H9 (cell line): ENCODE data around the gene SFXN5. TPM values are rescaled to one million over a fixed set of nuclear protein-coding genes. Genes with fewer than 3 reads are reported as not detected.

ENCODE experiments used
- DNase-seq: peaks from one replicate; pipeline ENCODE4 v3.0.0-alpha.2; 2017
- H2AFZ ChIP-seq: one replicate; pipeline ENCODE4 v1.6.1; 2013; ENCODE audit warnings: mild to moderate bottlenecking, low read length, control low read depth, moderate library complexity
- H2AK5ac ChIP-seq: 2 replicates; pipeline ENCODE4 v1.6.1; 2013; ENCODE audit warnings: low read length, control low read depth, mixed read lengths; ENCODE audit not compliant: insufficient read length
- H2BK120ac ChIP-seq: one replicate; pipeline ENCODE4 v1.6.1; 2013; ENCODE audit warnings: low read depth, mild to moderate bottlenecking, low read length, control low read depth, inconsistent platforms; ENCODE audit not compliant: poor library complexity, severe bottlenecking
- H2BK12ac ChIP-seq: 2 replicates; pipeline ENCODE4 v1.6.1; 2013; ENCODE audit warnings: low read length, control low read depth, mixed read lengths, low read depth; ENCODE audit not compliant: insufficient read length
- H2BK15ac ChIP-seq: 2 replicates; pipeline ENCODE4 v1.6.1; 2013; ENCODE audit warnings: low read depth, low read length, control low read depth
- H2BK20ac ChIP-seq: one replicate; pipeline ENCODE4 v1.6.1; 2013; ENCODE audit warnings: low read depth, mild to moderate bottlenecking, low read length, control low read depth, inconsistent platforms; ENCODE audit not compliant: poor library complexity, severe bottlenecking
- H2BK5ac ChIP-seq: 2 replicates; pipeline ENCODE4 v1.6.1; 2013; ENCODE audit warnings: low read length, control low read depth, mixed read lengths; ENCODE audit not compliant: insufficient read length
- H3K14ac ChIP-seq: 2 replicates; pipeline ENCODE4 v1.6.1; 2013; ENCODE audit warnings: low read length, control low read depth; ENCODE audit not compliant: insufficient read depth
- H3K18ac ChIP-seq: 2 replicates; pipeline ENCODE4 v1.6.1; 2013; ENCODE audit warnings: low read depth, mild to moderate bottlenecking, mixed read lengths, low read length, control low read depth; ENCODE audit not compliant: insufficient read length
- H3K23ac ChIP-seq: 2 replicates; pipeline ENCODE4 v1.6.1; 2013; ENCODE audit warnings: low read length, control low read depth, mixed read lengths, low read depth; ENCODE audit not compliant: insufficient read length
- H3K23me2 ChIP-seq: 2 replicates; pipeline ENCODE4 v1.6.1; 2013; ENCODE audit warnings: low read depth, mild to moderate bottlenecking, mixed read lengths, low read length, control low read depth; ENCODE audit not compliant: insufficient read length, poor library complexity, severe bottlenecking
- H3K27ac ChIP-seq: 2 replicates; pipeline ENCODE4 v1.5.1; 2013; ENCODE audit warnings: low read length, control low read depth, mixed read lengths, low read depth; ENCODE audit not compliant: insufficient read length
- H3K27me3 ChIP-seq: 2 replicates; pipeline ENCODE4 v1.6.1; 2013; ENCODE audit warnings: low read length, control low read depth, inconsistent platforms; ENCODE audit not compliant: insufficient read depth
- H3K4ac ChIP-seq: 2 replicates; pipeline ENCODE4 v1.6.1; 2013; ENCODE audit warnings: low read depth, mild to moderate bottlenecking, control low read depth, inconsistent platforms, low read length, moderate library complexity
- H3K4me1 ChIP-seq: 2 replicates; pipeline ENCODE4 v1.6.1; 2013; ENCODE audit warnings: low read length, control low read depth, inconsistent platforms; ENCODE audit not compliant: insufficient read depth
- H3K4me2 ChIP-seq: 2 replicates; pipeline ENCODE4 v1.6.1; 2013; ENCODE audit warnings: low read length, control low read depth, mixed read lengths; ENCODE audit not compliant: insufficient read length, insufficient read depth
- H3K56ac ChIP-seq: 2 replicates; pipeline ENCODE4 v1.6.1; 2013; ENCODE audit warnings: low read depth, mild to moderate bottlenecking, mixed read lengths, low read length, control low read depth; ENCODE audit not compliant: insufficient read length
- H3K79me1 ChIP-seq: 2 replicates; pipeline ENCODE4 v1.6.1; 2013; ENCODE audit warnings: low read depth, mild to moderate bottlenecking, moderate library complexity, low read length, control low read depth, inconsistent platforms; ENCODE audit not compliant: insufficient read depth, poor library complexity, severe bottlenecking
- H3K79me2 ChIP-seq: 2 replicates; pipeline ENCODE4 v1.6.1; 2013; ENCODE audit warnings: low read length, control low read depth, inconsistent platforms; ENCODE audit not compliant: insufficient read depth
- H3K9ac ChIP-seq: 2 replicates; pipeline ENCODE4 v1.6.1; 2013; ENCODE audit warnings: low read length, control low read depth, mixed read lengths; ENCODE audit not compliant: insufficient read length; ENCODE audit errors: extremely low read depth
- H3K9me3 ChIP-seq: one replicate; pipeline ENCODE4 v1.6.1; 2013; ENCODE audit warnings: low read depth, low read length, inconsistent platforms; ENCODE audit not compliant: control insufficient read depth
- H3T11ph ChIP-seq: one replicate; pipeline ENCODE4 v1.6.1; 2013; ENCODE audit warnings: mild to moderate bottlenecking, low read length, control low read depth, inconsistent platforms
- H4K20me1 ChIP-seq: one replicate; pipeline ENCODE4 v1.6.1; 2013; ENCODE audit not compliant: control insufficient read depth, insufficient read length, insufficient read depth
- H4K5ac ChIP-seq: 2 replicates; pipeline ENCODE4 v1.6.1; 2013; ENCODE audit warnings: low read depth, mild to moderate bottlenecking, mixed read lengths, low read length, control low read depth; ENCODE audit not compliant: insufficient read length
- H4K8ac ChIP-seq: replicated peaks from 2 replicates; pipeline ENCODE4 v1.6.1; 2013; ENCODE audit warnings: low read length, control low read depth, mixed read lengths, low read depth; ENCODE audit not compliant: insufficient read length
- H4K91ac ChIP-seq: 2 replicates; pipeline ENCODE4 v1.6.1; 2013; ENCODE audit warnings: low read depth, mild to moderate bottlenecking, moderate library complexity, mixed read lengths, low read length, control low read depth; ENCODE audit not compliant: insufficient read length
- H3K27ac Mint-ChIP-seq, 3 experiments: 2 replicates in 2 of 3; 3 replicates in 1 of 3; pipeline ENCODE4 v1.8.0; 2020 to 2021; ENCODE audit warnings: mixed read lengths in 3 of 3, mild to moderate bottlenecking in 1 of 3, moderate library complexity in 1 of 3
- H3K27me3 Mint-ChIP-seq: 2 replicates; pipeline ENCODE4 v1.8.0; 2021; ENCODE audit warnings: low read depth, mild to moderate bottlenecking, moderate library complexity, mixed read lengths
- H3K36me3 Mint-ChIP-seq, 3 experiments: 2 replicates in 2 of 3; 3 replicates in 1 of 3; pipeline ENCODE4 v1.8.0; 2020 to 2021; ENCODE audit warnings: low read depth in 3 of 3, mixed read lengths in 3 of 3; ENCODE audit not compliant: insufficient read depth in 1 of 3
- H3K4me1 Mint-ChIP-seq, 2 experiments: 2 replicates each; pipeline ENCODE4 v1.8.0; 2020; ENCODE audit warnings: mixed read lengths in 2 of 2
- H3K4me3 Mint-ChIP-seq, 2 experiments: 2 replicates in 1 of 2; 3 replicates in 1 of 2; pipeline ENCODE4 v1.8.0; 2020 to 2021; ENCODE audit warnings: mild to moderate bottlenecking in 2 of 2, mixed read lengths in 2 of 2, moderate library complexity in 1 of 2
- H3K9me3 Mint-ChIP-seq, 2 experiments: 2 replicates in 1 of 2; 3 replicates in 1 of 2; pipeline ENCODE4 v1.8.0; 2020; ENCODE audit warnings: mild to moderate bottlenecking in 2 of 2, mixed read lengths in 2 of 2, moderate library complexity in 1 of 2
- CTCF ChIP-seq: fragments of 200-600 bp; sonication (generic); conservative IDR thresholded peaks from 3 replicates; pipeline ENCODE4 v1.8.0; 2021; ENCODE audit warnings: antibody characterized with exemption, mild to moderate bottlenecking
- WGBS: extraction: QIAGEN DNeasy Blood & Tissue Kit; methylation state at CpG from one replicate; pipeline ENCODE4 v1.1.7; 2013; ENCODE audit warnings: missing lambda C conversion rate, low lambda C conversion rate, mixed read lengths; ENCODE audit not compliant: insufficient read length; ENCODE audit errors: extremely low coverage; 5-methylcytosine and 5-hydroxymethylcytosine counted together
- total RNA-seq: library from RNA; stranded (reverse); gene quantifications from 2 replicates; pipeline ENCODE4 v1.2.1, GENCODE V29; 2021

SFXN5 gene
- total RNA-seq, 1 experiment from 2014 or later, result 30.9 TPM

DNA sequence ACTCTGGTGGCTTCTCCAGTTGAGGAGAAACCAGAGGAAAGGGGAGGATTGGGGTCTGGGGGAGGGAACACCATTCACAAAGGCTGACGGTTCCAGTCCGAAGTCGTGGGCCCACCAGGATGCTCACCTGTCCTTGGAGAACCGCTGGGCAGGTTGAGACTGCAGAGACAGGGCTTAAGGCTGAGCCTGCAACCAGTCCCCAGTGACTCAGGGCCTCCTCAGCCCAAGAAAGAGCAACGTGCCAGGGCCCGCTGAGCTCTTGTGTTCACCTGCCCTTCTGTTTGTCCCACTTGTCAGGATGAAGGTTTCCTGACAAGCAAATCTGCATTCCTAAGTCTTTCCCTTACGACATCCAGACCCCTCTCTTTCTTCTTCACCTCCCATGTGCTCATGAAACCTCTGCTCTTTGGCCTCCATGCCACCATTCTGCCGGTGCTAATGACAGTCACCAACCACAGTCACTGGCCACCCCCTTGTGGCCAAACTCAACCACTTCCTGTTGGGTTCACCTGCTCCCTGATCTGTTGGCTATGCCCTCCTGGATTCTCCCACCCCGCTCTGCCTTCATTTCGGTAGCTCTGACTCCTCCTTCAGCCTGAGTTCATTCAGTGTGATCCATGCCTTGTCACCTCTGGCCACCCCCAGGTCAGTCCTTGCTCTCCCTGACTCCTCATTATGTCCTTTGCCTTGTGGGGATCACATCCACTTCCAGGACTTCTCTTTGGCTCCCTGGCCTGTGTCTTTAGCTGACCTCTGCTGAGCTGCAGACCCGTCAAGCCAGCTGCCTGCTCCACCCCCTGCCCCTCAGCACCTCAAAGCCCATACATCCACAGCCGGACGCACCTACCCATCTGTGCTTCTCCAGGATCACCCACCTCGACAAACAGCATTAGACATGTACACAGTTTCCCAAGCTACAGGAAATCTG, 136.6 kb downstream of the SFXN5 start:
- no peak overlapping the region for H3K4me3 Mint-ChIP-seq
- H3K79me2 ChIP-seq, result no peaks in the 10 kb centered on the region
- no peak overlapping the region for H3T11ph ChIP-seq
- H3K23me2 ChIP-seq, result no peaks in the 10 kb centered on the region
- no peak overlapping the region for H3K23ac ChIP-seq
- no peaks in the 10 kb centered on the region; the same call in 1 of the 2 replicates for H3K27me3 ChIP-seq
- H2BK15ac ChIP-seq, result no peak overlapping the region
- peak; percentile 71 for TF ChIP-seq CTCF
- no peak overlapping the region for H4K8ac ChIP-seq
- no peak overlapping the region for H3K27ac Mint-ChIP-seq
- H2BK20ac ChIP-seq, result no peak overlapping the region
- no CpG with 5 or more reads among the region's 14 CpGs for WGBS
- H2BK12ac ChIP-seq, result no peak overlapping the region
- H4K91ac ChIP-seq, result no peak overlapping the region
- H3K79me1 ChIP-seq, result no peaks in the 10 kb centered on the region
- no peak overlapping the region for H3K9ac ChIP-seq
- peak; percentile 69 for DNase-seq
- H3K4me1 Mint-ChIP-seq, result peaks cover 25 to 39% of the 10 kb centered on the region in 2 experiments
- H3K9me3 ChIP-seq, result no peaks in the 10 kb centered on the region
- peaks cover 4 to 6% (median 5%) of the 10 kb centered on the region in 3 experiments; a peak in 5 of 7 replicates for H3K36me3 Mint-ChIP-seq
- H2AK5ac ChIP-seq, result no peak overlapping the region
- H3K14ac ChIP-seq, result no peak overlapping the region
- H2AFZ ChIP-seq, result no peak overlapping the region
- no peaks in the 10 kb centered on the region for H4K20me1 ChIP-seq
- no peak overlapping the region for H3K27ac ChIP-seq
- H3K4ac ChIP-seq, result no peak overlapping the region
- no peak overlapping the region for H3K56ac ChIP-seq
- H3K4me2 ChIP-seq, result no peak overlapping the region
- H4K5ac ChIP-seq, result no peak overlapping the region
- H3K27me3 Mint-ChIP-seq, result peaks cover 39% of the 10 kb centered on the region
- H2BK120ac ChIP-seq, result no peak overlapping the region
- no peak overlapping the region for H3K18ac ChIP-seq
- H3K4me1 ChIP-seq, result no peaks in the 10 kb centered on the region; the same call in 1 of the 2 replicates
- H2BK5ac ChIP-seq, result no peak overlapping the region
- no peaks in the 10 kb centered on the region for H3K9me3 Mint-ChIP-seq
